Stimulated activated CD4-positive, alpha-beta T cell treated with anti-CD3 and anti-CD28 coated beads, Interleukin-1b, Interleukin-23, amount 100 ng/mL, for 1 hour (primary cell): ENCODE results near the gene PLEKHA3.
"Not testable (repeated sequence)": the region's sequence is repeated elsewhere in the genome, so short reads cannot be mapped to it uniquely, and the experiment has no call there.

Experiments
- DNase-seq, 2 donors: peaks; one replicate each; pipeline ENCODE4 v3.0.0-alpha.2; 2020; ENCODE audit warnings: low read depth in 2 of 2

Gene PLEKHA3

GRCh38 chr2:178480227-178481181 lies at the start of gene PLEKHA3:
TSS of gene PLEKHA3 (plus strand) at chr2:178480457. CDS start at chr2:178480870, 413 bp downstream.
- DNase-seq = peak; percentile 34 to 41

- no peak for DNase-seq
Measured at GRCh38 chr2:178436662-178437061, 43.6 kb upstream of the PLEKHA3 start.

GRCh38 chr2:178441426-178441825 lies 38.8 kb upstream of the PLEKHA3 start:
- no peak for DNase-seq

DNA sequence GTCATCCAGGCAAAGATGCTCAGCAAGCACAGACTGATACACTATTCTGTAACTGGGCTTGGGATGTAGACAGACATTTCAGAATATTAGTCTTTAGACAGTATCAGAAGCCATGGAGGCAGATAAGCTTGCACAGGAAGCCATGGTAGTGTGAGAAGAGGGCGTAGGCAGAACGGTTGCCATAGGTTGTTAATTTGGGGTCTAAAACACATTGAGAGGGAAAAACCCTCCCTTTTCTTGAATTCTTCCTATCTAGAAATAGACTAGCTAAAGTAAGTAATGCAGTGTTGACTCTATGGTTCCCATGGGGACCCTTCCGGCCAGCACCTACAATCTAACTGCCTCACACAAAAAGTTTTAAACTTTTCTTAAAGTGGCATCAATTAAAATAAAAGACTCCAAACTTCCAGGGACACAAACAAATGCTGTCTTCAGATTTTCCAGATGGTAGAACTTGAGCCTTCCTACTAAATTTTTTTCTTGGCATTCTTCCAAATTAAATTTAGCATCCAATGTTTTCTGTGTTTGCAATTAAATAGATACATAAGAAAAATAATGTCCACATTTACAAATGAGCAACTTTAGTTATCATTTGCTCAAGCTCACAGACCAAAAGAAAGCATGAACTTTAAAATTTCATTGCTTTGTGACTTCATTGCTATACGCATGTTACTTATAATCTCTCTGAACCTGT lies 31.1 kb upstream of the PLEKHA3 start:
- no peak for DNase-seq

DNA sequence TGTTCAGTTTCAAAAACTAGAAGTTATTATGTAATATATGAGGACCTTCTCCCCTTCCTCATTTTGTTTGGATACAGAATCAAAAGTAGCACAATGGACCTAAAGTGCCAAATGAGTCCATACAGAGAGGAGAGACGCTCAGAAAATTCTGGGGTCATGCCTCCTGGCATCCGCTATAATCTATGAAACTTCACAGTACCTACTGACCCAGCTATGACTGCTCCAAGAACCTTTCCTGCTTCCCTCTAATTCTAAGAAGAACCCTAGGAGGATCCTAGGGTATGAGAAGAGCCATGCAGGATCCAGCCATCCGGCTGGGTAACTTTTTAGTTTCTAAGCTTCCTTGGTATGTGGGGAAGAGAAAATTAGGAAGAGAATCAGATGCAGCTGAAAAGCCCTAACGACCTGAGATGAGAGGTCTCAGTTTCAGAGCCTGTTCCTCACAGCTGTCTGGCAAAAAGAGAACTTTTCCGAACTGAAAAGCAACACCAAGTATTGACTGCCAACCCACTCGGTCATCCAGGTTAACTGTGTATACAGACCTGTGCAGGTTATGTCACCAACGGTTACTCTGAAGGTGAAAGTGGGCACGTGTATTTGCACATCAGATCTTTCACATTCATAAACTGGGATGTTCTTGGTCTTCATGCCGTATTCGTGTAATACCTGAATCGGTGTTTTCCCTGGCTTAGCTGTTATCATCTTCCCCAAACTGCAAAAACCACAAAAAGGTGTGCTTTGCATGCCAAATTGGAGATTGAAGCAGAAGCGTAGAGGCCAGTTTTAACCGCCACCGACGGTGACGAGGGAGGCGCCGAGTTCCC lies 30.3 kb upstream of the PLEKHA3 start:
- no peak for DNase-seq

DNA sequence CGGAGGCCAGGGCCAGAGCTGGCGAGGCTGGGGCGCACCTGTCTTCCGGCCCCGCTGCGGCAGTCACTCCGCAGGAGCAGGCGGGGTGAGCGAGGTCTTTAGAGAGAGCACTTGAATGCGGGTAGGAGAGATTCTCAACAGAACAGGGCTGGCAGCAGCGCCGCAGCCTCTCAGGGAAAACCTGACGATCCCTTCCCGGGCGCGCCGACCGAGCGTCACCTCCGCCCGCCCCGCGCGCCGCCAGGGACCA lies 29.8 kb upstream of the PLEKHA3 start:
- DNase-seq = no peak

DNA sequence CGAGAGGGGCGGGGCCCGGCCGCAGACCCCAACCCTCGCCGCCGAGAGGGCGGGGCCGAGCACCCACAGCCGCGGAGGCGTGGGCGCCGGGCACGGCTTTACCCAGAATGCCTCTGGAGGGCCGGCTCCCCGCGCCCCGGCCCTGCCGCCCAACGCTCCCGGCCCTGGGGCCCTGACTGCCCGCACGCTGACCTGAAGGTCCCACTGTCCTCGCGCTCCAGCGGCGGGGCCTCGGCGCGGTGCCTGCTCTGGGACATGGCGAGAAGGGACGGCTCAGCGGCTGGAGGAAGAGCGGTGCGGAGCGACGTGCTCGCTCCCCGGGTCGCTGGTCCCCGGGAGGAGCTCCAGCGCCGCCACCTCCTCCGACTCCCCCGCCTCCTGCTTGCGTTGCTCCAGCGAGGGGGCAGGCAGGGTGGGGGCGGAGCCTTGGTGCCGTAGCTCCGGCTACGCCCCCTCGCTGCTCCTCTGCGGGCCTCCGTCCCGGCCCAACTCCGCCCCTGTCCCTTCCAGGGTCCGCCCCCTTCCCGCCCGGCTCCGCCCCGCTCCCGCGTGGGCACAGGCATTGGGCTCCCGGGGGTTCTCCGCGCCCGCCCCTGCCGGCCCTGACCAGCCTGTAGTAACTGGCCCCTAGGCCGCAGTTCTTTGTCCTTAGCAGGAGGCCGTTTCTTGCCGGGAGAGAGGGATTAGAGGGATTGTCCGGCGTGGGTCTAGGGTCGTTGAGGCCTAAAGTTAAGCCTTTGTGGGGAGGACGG lies 29.3 kb upstream of the PLEKHA3 start, which contains the start of the genes PJVK and PRKRA:
PJVK (plus strand) TSS at position 605 of the 752 bp plus-strand sequence. CDS start 2,032 bp downstream, outside the sequence.
PRKRA (minus strand) TSS at position 402 of the 752 bp plus-strand sequence; CDS start at position 257, 145 bp downstream.
- DNase-seq = peak; percentile 88 to 97

- no peak for DNase-seq
Measured at GRCh38 chr2:178452334-178452733, 27.9 kb upstream of the PLEKHA3 start.

GRCh38 chr2:178452870-178453269 lies 27.4 kb upstream of the PLEKHA3 start:
- no peak for DNase-seq

DNA sequence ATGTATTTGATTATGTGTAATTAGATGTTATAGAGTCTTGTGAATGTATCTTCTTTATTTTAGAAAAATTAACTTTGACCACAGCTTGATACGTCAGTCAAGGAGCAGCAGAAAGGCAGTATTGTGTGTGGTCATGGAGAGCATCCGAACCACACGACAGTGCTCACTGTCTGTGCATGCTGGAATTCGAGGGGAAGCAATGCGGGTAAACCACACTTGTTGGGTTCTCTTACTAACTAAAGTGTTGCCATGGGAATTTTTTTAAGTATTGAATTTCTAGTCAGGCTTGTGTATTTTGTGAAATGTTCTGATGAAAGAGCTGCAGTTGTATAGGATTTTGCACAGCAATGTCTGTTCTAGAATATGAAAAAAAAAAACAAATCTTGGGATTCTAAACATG lies 24.3 kb upstream of the PLEKHA3 start:
- DNase-seq = no peak

GRCh38 chr2:178457390-178457886 lies 22.8 kb upstream of the PLEKHA3 start:
- no peak for DNase-seq

- no peak for DNase-seq
Measured at GRCh38 chr2:178469219-178469849, 10.9 kb upstream of the PLEKHA3 start.

DNA sequence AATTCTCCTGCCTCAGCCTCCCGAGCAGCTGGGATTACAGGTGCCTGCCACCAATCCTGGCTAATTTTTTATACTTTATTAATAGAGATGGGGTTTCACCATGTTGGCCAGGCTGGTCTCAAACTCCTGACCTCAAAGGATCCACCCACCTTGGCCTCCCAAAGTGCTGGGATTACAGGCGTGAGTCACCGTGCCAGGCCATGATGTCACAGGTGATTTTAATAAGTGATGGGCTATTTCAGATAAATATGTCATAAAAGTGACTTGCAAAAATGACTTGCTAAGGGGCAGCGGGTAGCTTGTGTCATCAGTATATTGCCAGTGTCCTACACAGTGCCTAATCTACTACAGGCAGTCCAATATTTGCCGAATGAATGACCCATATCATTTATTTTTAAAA lies 8.9 kb upstream of the PLEKHA3 start:
- DNase-seq = not testable (repeated sequence)

- no peak for DNase-seq
Measured at GRCh38 chr2:178473373-178473772, 6.9 kb upstream of the PLEKHA3 start.

DNA sequence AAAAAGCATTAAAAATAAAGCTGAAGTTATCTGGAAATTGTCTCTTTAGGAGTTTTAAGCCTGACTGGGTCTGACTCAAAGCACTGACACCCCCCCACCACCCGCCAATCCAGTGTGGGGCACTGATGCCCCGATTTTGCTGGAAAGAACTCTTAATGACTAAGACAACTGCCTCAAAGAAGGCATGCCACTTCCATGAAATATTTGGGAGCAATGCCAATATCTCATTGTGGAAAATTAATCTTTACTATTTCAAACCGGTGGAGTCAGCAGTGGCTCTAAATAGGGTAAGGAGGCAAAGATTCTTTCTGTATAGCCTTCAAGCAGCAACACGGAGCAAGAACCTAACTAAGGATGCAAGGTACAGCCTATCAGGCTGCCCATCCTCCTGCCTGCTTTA lies 6.3 kb upstream of the PLEKHA3 start:
- no peak for DNase-seq

DNA sequence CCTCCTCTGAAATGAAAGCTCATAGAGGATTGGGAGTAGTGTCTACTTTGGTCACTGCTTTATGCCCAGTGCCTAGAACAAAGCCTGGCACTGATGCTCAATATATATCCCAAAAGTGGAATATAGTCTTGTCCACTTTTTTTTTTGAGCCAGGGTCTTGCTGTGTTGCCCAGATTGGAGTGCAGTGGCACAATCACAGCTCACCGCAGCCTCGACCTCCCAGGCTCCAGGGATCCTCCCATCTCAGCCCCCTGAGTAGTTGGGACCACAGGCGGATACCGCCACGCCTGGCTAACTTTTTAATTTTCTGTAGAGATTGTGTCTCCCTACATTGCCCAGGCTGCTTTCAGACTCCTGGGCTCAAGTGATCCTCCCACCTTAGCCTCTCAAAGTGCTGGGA lies 5.7 kb upstream of the PLEKHA3 start:
- DNase-seq = no peak

DNA sequence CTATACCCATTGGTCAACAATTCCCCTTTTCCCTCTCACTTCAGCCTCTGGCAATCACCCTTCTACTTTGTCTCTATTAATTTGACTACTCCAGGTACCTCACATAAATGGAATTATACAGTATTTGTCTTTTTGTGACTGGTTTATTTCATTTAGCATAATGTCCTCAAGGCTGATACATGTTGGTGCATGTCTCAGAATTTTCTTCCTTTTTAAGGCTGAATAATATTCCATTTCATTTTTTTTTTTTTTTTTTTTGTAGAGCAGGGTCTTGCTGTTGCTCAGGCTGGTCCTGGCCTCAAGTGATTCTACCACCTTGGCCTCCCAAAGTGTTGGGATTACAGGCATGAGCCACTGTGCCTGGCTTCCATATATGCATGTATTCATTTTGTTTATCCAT lies 3.8 kb upstream of the PLEKHA3 start:
- no peak for DNase-seq

GRCh38 chr2:178477443-178478129 lies 2.7 kb upstream of the PLEKHA3 start:
- no peak for DNase-seq

DNA sequence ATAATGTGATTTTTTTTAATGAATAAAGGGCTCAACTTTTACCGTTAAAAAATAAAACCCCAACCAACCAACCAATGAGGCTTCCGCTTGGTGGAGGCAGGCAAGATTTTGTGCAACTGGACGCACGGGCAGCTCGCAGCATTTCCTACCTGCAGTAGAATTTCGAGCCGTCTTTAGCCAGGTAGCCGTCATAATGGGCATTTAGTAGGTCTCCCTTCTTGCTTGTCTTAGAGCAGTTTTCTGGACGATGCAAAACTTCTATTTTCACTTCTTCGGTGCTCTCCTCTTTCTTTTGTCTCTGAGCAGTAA lies 2.2 kb upstream of the PLEKHA3 start:
- no peak for DNase-seq
